HL-60 (cell line): Measurements from ENCODE around the gene MOK.

Experiments
- CTCF ChIP-seq: IDR thresholded peaks from one replicate; pipeline ENCODE4 v1.5.1; 2011; ENCODE audit warnings: low read length, control low read depth, inconsistent platforms; ENCODE audit not compliant: insufficient read depth
- GABPA ChIP-seq: IDR thresholded peaks from 2 replicates; pipeline ENCODE4 v1.6.1; 2012; ENCODE audit warnings: low read depth
- POLR2AphosphoS5 ChIP-seq: IDR thresholded peaks from 2 replicates; pipeline ENCODE4 v1.6.1; 2012; ENCODE audit warnings: low read depth
- REST ChIP-seq: IDR thresholded peaks from 2 replicates; pipeline ENCODE4 v1.6.1; 2012; ENCODE audit warnings: low read depth; ENCODE audit not compliant: insufficient replicate concordance

GRCh38 chr14:102196039-102196901 is 108.7 kb downstream of the MOK start:
- no peak for TF ChIP-seq REST
- no peak for TF ChIP-seq POLR2AphosphoS5
- TF ChIP-seq CTCF, result no peak
- no peak for TF ChIP-seq GABPA
